ENCODE data around the gene CELA2B. TPM values are rescaled to one million over a fixed set of nuclear protein-coding genes. Genes with fewer than 3 reads are reported as not detected.

Gene CELA2B
- polyA plus RNA-seq, 3 donors, result not detected

DNA sequence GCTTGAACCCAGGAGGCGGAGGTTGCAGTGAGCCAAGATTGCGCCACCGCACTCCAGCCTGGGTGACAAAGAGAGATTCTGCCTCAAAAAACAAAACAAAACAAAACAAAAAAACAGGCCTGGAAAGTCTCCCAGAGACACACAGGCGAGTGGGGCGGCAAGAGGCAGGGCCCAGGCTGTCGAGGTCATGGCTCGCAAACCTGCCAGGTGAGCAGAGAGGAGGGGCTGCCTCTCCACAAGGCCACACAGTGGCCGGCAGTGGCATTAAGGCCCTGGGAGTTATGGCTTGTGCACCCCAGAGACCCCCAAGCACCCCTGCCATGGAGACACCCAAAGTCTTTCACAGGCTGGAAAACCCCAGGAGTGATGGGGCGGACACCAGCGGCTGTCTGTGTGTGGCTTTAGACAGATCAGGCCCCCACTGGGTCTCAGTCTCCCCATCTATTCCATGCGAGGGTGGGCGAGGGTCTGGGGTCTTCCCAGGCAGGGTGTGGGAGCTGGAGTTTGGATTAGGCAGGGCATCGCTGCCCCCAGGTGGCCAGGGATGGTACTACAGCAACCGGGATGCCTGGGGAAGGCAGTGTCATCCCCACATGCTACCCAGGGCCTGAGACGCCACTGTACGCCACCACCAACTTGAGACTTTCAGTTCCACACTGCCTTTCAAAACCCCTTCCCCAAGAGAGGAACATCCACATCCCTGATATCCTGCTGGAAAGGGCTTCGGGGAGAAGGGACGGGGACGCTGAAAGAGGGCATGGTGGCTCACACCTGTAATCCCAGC, 44.9 kb upstream of the CELA2B start:
- Mint-ChIP-seq H3K9me3 (peaks cover 0 to 2% (median 0%) of the 10 kb centered on the region in 7 donors), H3K36me3 (peaks cover 44 to 62% of the 10 kb centered on the region in 2 donors), H3K27me3 (ENCODE audit: low read depth in 3 of 3) (peaks cover 0 to 1% (median 0%) of the 10 kb centered on the region in 3 donors), H3K4me1 (peaks cover 66% of the 10 kb centered on the region), H3K4me3 (no peak overlapping the region), H3K27ac (peak overlapping the region; percentile 91 to 97 (median 96))
- Histone ChIP-seq H3K27me3 (ENCODE audit: control insufficient read depth in 2 of 2, insufficient read depth in 2 of 2, low read length in 2 of 2) (no peaks in the 10 kb centered on the region), H3K27ac (ENCODE audit: low read depth in 1 of 2, low read length in 2 of 2) (peak overlapping the region; percentile 76 to 84), H3K9me3 (replicated peaks in 1 of 2; ENCODE audit: control insufficient read depth in 1 of 2, insufficient read depth in 1 of 2, low read length in 2 of 2) (no peaks in the 10 kb centered on the region), H3K4me1 (ENCODE audit: control insufficient read depth in 1 of 2, insufficient read depth in 2 of 2, low read length in 2 of 2) (peaks cover 33 to 81% of the 10 kb centered on the region in 2 donors), H3K4me2 (replicated peaks; ENCODE audit: extremely low read depth, low read length, poor library complexity, severe bottlenecking) (no peak overlapping the region), H3K79me2 (ENCODE audit: insufficient read depth, low read length) (peaks cover 26% of the 10 kb centered on the region), H3K4me3 (replicated peaks in 1 of 3; ENCODE audit: low read depth in 2 of 3, low read length in 3 of 3) (no peak overlapping the region), H3K9ac (ENCODE audit: insufficient read depth, low read length, poor library complexity, severe bottlenecking) (no peak overlapping the region), H2AFZ (ENCODE audit: insufficient read depth, low read depth, low read length, poor library complexity, severe bottlenecking) (no peak overlapping the region), H3K36me3 (replicated peaks in 1 of 2; ENCODE audit: control insufficient read depth in 1 of 2, insufficient read depth in 2 of 2, low read length in 2 of 2) (peaks cover 48 to 56% of the 10 kb centered on the region in 2 donors), H4K20me1 (ENCODE audit: insufficient read depth, low read length) (peaks cover 77% of the 10 kb centered on the region)
- TF ChIP-seq, protein P1, sequence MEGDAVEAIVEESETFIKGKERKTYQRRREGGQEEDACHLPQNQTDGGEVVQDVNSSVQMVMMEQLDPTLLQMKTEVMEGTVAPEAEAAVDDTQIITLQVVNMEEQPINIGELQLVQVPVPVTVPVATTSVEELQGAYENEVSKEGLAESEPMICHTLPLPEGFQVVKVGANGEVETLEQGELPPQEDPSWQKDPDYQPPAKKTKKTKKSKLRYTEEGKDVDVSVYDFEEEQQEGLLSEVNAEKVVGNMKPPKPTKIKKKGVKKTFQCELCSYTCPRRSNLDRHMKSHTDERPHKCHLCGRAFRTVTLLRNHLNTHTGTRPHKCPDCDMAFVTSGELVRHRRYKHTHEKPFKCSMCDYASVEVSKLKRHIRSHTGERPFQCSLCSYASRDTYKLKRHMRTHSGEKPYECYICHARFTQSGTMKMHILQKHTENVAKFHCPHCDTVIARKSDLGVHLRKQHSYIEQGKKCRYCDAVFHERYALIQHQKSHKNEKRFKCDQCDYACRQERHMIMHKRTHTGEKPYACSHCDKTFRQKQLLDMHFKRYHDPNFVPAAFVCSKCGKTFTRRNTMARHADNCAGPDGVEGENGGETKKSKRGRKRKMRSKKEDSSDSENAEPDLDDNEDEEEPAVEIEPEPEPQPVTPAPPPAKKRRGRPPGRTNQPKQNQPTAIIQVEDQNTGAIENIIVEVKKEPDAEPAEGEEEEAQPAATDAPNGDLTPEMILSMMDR (IDR thresholded peaks at IDR 0.05), result peak; percentile 99
- peak; percentile 69 to 77 (median 70) for DNase-seq
- WGBS (ENCODE audit: insufficient coverage), result 26% methylated on average over 6 of the region's 19 CpGs
- intact Hi-C loops (cut with micrococcal nuclease), result loop anchor here (2.0 to 5.0 kb wide), 4 partner anchors 14 to 108 kb away; no protein-coding TSS in a partner anchor

DNA sequence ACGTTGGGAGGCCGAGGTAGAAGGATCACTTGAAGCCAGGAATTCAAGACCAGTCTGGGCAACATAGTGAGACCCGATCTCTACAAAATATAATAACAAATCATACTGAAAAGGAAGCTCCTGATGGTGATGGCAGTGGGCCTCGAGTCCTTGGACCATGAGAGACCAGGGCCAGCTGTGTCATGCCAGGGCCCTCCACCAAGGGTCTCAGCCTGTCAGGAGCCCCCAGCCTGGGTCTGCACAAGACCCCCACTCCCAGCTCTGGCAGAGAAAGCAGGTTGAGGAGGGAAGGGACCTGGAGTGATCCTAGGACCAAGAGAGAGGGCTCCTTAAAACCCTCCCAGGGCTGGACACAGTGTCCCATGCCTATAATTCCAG, 44.3 kb upstream of the CELA2B start:
- H3K4me1 ChIP-seq (ENCODE audit: control insufficient read depth in 1 of 2, insufficient read depth in 2 of 2, low read length in 2 of 2), result peaks cover 32 to 75% of the 10 kb centered on the region in 2 donors
- H3K4me3 ChIP-seq (replicated peaks in 1 of 3; ENCODE audit: low read depth in 2 of 3, low read length in 3 of 3), result no peak overlapping the region
- H3K4me3 Mint-ChIP-seq, result no peak overlapping the region
- H3K4me1 Mint-ChIP-seq, result peaks cover 60% of the 10 kb centered on the region
- DNase-seq, result no peak
- H2AFZ ChIP-seq (ENCODE audit: insufficient read depth, low read depth, low read length, poor library complexity, severe bottlenecking), result no peak overlapping the region
- TF ChIP-seq, protein P1 (IDR thresholded peaks at IDR 0.05), result no peak
- H3K27me3 ChIP-seq (ENCODE audit: control insufficient read depth in 2 of 2, insufficient read depth in 2 of 2, low read length in 2 of 2), result no peaks in the 10 kb centered on the region
- peaks cover 71% of the 10 kb centered on the region for H4K20me1 ChIP-seq (ENCODE audit: insufficient read depth, low read length)
- WGBS (ENCODE audit: insufficient coverage), result no CpG with 5 or more reads among the region's 4 CpGs
- H3K9me3 ChIP-seq (replicated peaks in 1 of 2; ENCODE audit: control insufficient read depth in 1 of 2, insufficient read depth in 1 of 2, low read length in 2 of 2), result no peaks in the 10 kb centered on the region
- peak overlapping the region; percentile 15 to 84 for H3K27ac ChIP-seq (ENCODE audit: low read depth in 1 of 2, low read length in 2 of 2)
- H3K4me2 ChIP-seq (replicated peaks; ENCODE audit: extremely low read depth, low read length, poor library complexity, severe bottlenecking), result no peak overlapping the region
- H3K36me3 Mint-ChIP-seq, result peaks cover 38 to 57% of the 10 kb centered on the region in 2 donors
- peaks cover 0 to 1% (median 0%) of the 10 kb centered on the region in 3 donors for H3K27me3 Mint-ChIP-seq (ENCODE audit: low read depth in 3 of 3)
- H3K36me3 ChIP-seq (replicated peaks in 1 of 2; ENCODE audit: control insufficient read depth in 1 of 2, insufficient read depth in 2 of 2, low read length in 2 of 2), result peaks cover 43 to 50% of the 10 kb centered on the region in 2 donors
- H3K9ac ChIP-seq (ENCODE audit: insufficient read depth, low read length, poor library complexity, severe bottlenecking), result no peak overlapping the region
- H3K27ac Mint-ChIP-seq, result peak overlapping the region; percentile 91 to 97 (median 96)
- intact Hi-C loops (cut with micrococcal nuclease), result loop anchor here (2.0 to 5.0 kb wide), 4 partner anchors 15 to 109 kb away; no protein-coding TSS in a partner anchor
- peaks cover 20% of the 10 kb centered on the region for H3K79me2 ChIP-seq (ENCODE audit: insufficient read depth, low read length)
- H3K9me3 Mint-ChIP-seq, result peaks cover 0 to 2% (median 0%) of the 10 kb centered on the region in 7 donors
